Thyroid gland (tissue), 4 donors: ENCODE data around the gene CAMK1D.

Experiments used
- CTCF ChIP-seq, 6 experiments: fragments of 200-600 bp in 3 of 6; fragments of 450-650 bp in 3 of 6; sonication (generic) in 3 of 6; IDR thresholded peaks; one replicate each; pipeline ENCODE4 v1.5.1; 2016 to 2019; ENCODE audit warnings: antibody characterized with exemption in 6 of 6, mild to moderate bottlenecking in 2 of 6, inconsistent platforms in 1 of 6, moderate library complexity in 1 of 6
- POLR2A ChIP-seq, 2 donors: fragments of 450-650 bp; IDR thresholded peaks; one replicate each; pipeline ENCODE4 v1.6.1; 2017; ENCODE audit warnings: antibody characterized with exemption in 2 of 2, mild to moderate bottlenecking in 2 of 2, moderate library complexity in 1 of 2

GRCh38 chr10:12869427-12869826, 520.1 kb downstream of the CAMK1D start:
- TF ChIP-seq CTCF (IDR thresholded peaks at IDR 0.05) (no peak), POLR2A (IDR thresholded peaks at IDR 0.05) (no peak)
